ENCODE measurements around the gene MAPK11.

MAPK11 gene

DNA sequence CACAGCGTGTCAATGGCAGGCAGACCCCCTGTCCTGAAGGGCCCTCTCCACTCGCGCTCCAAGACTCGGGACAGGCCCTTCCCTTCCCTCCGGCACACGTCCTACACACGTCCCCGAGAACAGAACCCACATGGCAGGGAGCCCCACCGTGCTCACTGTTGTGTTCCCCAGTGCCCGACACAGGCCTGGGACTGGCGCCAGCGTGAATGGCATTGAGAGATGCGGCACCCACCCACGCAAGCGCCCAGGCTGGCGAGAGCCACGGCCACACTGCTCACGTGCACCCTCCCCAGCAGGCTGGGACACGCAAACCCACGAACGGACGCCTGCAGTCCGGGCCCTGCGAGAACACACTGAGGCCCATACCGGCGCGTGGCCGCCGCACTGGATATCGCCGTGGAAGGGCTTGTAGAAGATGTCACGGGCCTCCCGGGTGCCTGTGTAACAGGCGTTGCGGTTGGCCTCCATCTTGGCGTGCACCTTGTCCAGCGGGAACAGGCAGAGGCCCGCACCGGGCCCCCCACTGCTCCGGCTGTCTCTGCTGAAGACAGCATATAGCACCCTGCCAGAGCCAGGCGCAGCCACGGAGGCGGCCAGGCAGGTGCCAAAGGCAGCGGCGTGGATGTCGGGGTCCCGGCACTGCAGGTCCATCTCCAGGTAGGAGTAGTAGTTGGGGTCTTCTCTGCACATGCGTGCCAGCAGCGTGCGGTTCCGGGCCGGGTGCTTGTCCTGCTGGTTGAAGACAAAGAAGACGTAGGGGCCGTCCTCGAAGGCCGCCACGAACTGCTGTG is 19.2 kb upstream of the MAPK11 start:
- H3K4me3 ChIP-seq (replicated peaks in 1 of 2; ENCODE audit: low read depth in 2 of 2, low read length in 2 of 2): no peak overlapping the region
- TF ChIP-seq, protein P1, sequence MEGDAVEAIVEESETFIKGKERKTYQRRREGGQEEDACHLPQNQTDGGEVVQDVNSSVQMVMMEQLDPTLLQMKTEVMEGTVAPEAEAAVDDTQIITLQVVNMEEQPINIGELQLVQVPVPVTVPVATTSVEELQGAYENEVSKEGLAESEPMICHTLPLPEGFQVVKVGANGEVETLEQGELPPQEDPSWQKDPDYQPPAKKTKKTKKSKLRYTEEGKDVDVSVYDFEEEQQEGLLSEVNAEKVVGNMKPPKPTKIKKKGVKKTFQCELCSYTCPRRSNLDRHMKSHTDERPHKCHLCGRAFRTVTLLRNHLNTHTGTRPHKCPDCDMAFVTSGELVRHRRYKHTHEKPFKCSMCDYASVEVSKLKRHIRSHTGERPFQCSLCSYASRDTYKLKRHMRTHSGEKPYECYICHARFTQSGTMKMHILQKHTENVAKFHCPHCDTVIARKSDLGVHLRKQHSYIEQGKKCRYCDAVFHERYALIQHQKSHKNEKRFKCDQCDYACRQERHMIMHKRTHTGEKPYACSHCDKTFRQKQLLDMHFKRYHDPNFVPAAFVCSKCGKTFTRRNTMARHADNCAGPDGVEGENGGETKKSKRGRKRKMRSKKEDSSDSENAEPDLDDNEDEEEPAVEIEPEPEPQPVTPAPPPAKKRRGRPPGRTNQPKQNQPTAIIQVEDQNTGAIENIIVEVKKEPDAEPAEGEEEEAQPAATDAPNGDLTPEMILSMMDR (IDR thresholded peaks at IDR 0.05; ENCODE audit: low read depth, low read length): no peak
- no peak for DNase-seq (ENCODE audit: low read depth in 2 of 2)

DNA sequence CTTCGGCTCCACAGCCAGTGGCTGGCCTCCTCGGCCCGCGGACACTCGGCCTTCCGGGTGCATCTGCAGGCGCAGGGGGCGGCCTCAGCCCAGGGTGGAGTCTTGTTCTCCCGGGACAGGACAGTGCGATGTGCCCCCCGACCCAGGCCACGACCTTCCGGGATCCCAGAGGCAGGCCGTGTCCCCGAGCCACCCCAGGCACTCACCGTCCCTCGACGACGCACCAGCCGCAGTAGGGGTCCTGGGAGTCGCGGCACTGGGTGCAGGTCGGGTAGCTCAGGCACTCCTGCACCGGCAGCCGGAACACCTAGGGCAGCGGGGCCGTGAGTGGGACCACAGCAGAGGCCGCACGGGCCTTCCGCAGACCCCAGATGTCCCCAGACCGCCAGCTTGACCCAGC is 17.6 kb upstream of the MAPK11 start:
- TF ChIP-seq, protein P1 (IDR thresholded peaks at IDR 0.05; ENCODE audit: low read depth, low read length): no peak
- DNase-seq (ENCODE audit: low read depth in 2 of 2): no peak
- no peak overlapping the region for H3K4me3 ChIP-seq (replicated peaks in 1 of 2; ENCODE audit: low read depth in 2 of 2, low read length in 2 of 2)

DNA sequence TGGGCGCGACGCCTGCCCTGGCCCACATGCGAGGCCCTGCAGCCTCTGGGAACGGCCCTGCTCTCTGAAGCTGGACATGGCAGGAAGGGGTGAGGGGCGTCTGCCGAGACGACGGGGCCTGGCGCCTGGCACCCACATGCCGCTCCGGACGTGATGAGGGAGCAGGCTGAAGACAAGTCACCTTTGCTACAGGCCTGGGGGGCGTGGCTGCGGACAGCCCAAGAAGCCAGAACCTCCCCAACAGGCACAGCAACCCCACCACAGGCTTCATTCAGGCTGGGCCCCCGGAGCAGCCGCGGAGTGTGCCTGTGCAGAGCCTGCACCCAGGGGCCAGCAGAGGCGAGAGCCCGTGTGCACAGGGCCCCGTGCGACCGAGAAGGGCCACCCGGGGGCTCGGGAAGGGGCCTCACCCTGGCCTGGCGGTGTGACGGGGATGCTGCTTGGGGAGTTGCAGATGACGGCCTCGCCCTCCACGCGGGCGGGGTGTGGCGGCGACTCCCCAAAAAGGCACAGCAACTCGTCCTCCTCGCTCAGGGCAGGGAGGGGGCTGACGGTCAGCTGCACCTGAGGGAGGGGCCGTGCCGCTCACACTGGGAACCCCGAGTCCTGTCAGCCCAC is 16.6 kb upstream of the MAPK11 start:
- DNase-seq (ENCODE audit: low read depth in 2 of 2): no peak
- TF ChIP-seq, protein P1 (IDR thresholded peaks at IDR 0.05; ENCODE audit: low read depth, low read length): no peak
- no peak overlapping the region for H3K4me3 ChIP-seq (replicated peaks in 1 of 2; ENCODE audit: low read depth in 2 of 2, low read length in 2 of 2)

DNA sequence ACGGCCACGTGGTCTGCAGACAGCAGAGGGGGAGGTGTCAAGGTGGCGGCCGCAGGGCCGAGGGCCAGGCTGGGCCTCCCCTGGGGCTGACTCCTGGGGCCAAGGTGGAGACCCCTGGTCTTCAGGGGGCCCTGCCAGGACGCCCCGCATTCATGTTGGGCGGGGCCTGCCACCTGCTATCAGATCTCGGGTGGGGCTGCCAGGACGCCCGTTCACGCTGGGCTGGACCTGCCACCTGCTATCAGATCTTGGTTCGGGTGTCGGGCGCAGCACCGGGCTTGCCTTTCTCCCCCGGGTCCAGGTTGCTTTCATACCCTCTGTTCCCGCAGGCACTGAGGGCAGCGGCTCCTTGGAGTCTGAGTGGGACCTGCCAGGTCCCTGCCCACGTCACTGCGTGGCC is 16.1 kb upstream of the MAPK11 start:
- TF ChIP-seq, protein P1 (IDR thresholded peaks at IDR 0.05; ENCODE audit: low read depth, low read length): no peak
- no peak for DNase-seq (ENCODE audit: low read depth in 2 of 2)
- H3K4me3 ChIP-seq (replicated peaks in 1 of 2; ENCODE audit: low read depth in 2 of 2, low read length in 2 of 2): no peak overlapping the region

DNA sequence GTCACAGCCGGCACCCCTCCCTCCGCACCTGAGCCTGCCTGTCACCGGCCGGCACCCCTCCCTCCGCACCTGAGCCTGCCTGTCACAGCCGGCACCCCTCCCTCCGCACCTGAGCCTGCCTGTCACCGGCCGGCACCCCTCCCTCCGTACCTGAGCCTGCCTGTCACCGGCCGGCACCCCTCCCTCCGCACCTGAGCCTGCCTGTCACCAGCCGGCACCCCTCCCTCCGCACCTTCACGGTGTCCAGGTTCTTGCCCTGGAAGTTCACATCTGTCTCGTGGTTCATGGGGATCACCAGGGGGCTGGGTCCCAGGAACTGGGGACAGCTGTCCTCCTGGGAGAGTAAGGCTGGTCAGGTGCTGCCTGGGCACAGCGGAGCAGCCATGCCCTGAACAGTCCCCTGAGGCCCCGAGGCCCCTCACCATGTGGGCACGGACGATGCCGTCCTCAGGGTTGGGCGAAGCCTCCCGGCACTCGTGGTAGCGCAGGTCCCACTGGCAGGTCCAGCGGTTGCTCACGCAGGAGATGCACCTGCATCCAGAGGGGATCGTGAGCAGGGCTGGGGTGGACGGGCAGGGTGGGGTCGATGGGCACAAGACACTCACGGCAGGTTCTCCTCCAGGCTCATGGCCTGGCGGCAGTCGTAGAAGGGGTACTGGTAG is 15.5 kb upstream of the MAPK11 start:
- TF ChIP-seq, protein P1 (IDR thresholded peaks at IDR 0.05; ENCODE audit: low read depth, low read length): no peak
- no peak for DNase-seq (ENCODE audit: low read depth in 2 of 2)

DNA sequence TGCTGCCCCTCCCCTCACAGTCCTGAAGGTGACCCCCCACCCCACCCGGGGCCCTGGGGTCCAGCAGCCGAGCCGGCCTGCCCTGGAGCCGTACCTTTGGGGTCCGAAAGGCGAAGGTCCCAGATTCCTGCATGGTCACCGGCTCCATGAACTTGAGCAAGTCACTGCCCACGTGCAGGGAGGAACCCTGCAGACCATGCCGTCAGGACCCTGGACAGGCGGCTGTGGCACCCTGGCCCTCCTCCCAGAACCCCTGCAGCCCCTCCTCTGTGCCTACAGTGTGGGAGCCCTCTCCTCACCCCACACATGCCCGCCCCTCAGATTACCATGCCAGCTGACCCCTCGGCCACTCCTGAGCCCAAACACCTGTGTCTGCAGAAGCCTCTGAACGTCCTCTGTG is 14.3 kb upstream of the MAPK11 start:
- no peak overlapping the region for H3K4me3 ChIP-seq (replicated peaks in 1 of 2; ENCODE audit: low read depth in 2 of 2, low read length in 2 of 2)
- no peak for DNase-seq (ENCODE audit: low read depth in 2 of 2)
- TF ChIP-seq, protein P1 (IDR thresholded peaks at IDR 0.05; ENCODE audit: low read depth, low read length): no peak

More for the DNA sequence above, 15.5 kb upstream of the MAPK11 start:
- H3K4me3 ChIP-seq (replicated peaks in 1 of 2; ENCODE audit: low read depth in 2 of 2, low read length in 2 of 2): no peak overlapping the region
